ENCODE measurements around the gene PHLDA2. TPM values are rescaled to one million over a fixed set of nuclear protein-coding genes. Genes with fewer than 3 reads are reported as not detected.

PHLDA2 gene
- total and polyA plus RNA-seq, 9 of the 15 experiments (the other 6 are each of a cell fraction or from before 2014, with no cell fraction given) = 0.43 to 42.4 (median 4.7) TPM

- TF ChIP-seq NR4A1 (CRISPR knock-in tag; IDR thresholded peaks at IDR 0.05) = 0 out of 2 replicates have a peak, but pooled peaks have one; percentile 40
- TF ChIP-seq NR4A1 (tag; IDR thresholded peaks at IDR 0.05) = no peak
- no peak for TF ChIP-seq ZNF347 (CRISPR knock-in tag; IDR thresholded peaks at IDR 0.05; ENCODE audit: low read depth)
- no peak; the same call in 1 of the 2 replicates for TF ChIP-seq E2F5 (CRISPR knock-in tag; IDR thresholded peaks at IDR 0.05)
- no peak for TF ChIP-seq CHD4 (IDR thresholded peaks at IDR 0.05; ENCODE audit: insufficient read depth, insufficient replicate concordance, low read depth, low read length, poor library complexity, severe bottlenecking)
- TF ChIP-seq ZMIZ1 (IDR thresholded peaks at IDR 0.05; ENCODE audit: low read depth in 2 of 2, low read length in 2 of 2) = no peak
- no peak for TF ChIP-seq POLR3A (IDR thresholded peaks at IDR 0.05; ENCODE audit: borderline replicate concordance, extremely low read depth, insufficient read depth, insufficient read length)
- no peak; the same call in none of the 2 replicates for TF ChIP-seq MTA1 (IDR thresholded peaks at IDR 0.05; ENCODE audit: borderline replicate concordance)
- TF ChIP-seq MEF2D (tag; conservative IDR thresholded peaks at IDR 0.05; ENCODE audit: low read depth) = no peak
- no peak for TF ChIP-seq HDAC8 (tag; IDR thresholded peaks at IDR 0.05)
- TF ChIP-seq TSHZ1 (CRISPR knock-in tag; IDR thresholded peaks at IDR 0.05) = no peak
- peak; percentile 99 for TF ChIP-seq ZBTB7A (IDR thresholded peaks at IDR 0.05; ENCODE audit: borderline replicate concordance, control insufficient read depth, low read depth, low read length)
- TF ChIP-seq CBFB (CRISPR knock-in tag; IDR thresholded peaks at IDR 0.05) = no peak
- TF ChIP-seq MIER1 (IDR thresholded peaks at IDR 0.05; ENCODE audit: low read depth) = no peak
- TF ChIP-seq SMARCA5 (IDR thresholded peaks at IDR 0.05) = no peak
- TF ChIP-seq ARID1B (IDR thresholded peaks at IDR 0.05) = no peak
- no peak for TF ChIP-seq HDAC3 (IDR thresholded peaks at IDR 0.05; ENCODE audit: borderline replicate concordance, partially characterized antibody)
- no peak for TF ChIP-seq ZSCAN32 (CRISPR knock-in tag; IDR thresholded peaks at IDR 0.05)
These were observed 36.8 kb downstream of the PHLDA2 start (continued) for GRCh38 chr11:2892215-2892966.

Data from K562 (cell line).